HG02938 (cell line): Measurements from ENCODE around the gene DOCK9.
"Not testable (repeated sequence)": the region's sequence is repeated elsewhere in the genome, so short reads cannot be mapped to it uniquely, and the experiment has no call there.

Experiments
- ATAC-seq: cut with Tn5 transposase; IDR thresholded peaks from one replicate; pipeline ENCODE4 v1.9.1; 2021; ENCODE audit warnings: mild to moderate bottlenecking, moderate library complexity; ENCODE audit not compliant: unreplicated experiment

The DOCK9 gene

DNA sequence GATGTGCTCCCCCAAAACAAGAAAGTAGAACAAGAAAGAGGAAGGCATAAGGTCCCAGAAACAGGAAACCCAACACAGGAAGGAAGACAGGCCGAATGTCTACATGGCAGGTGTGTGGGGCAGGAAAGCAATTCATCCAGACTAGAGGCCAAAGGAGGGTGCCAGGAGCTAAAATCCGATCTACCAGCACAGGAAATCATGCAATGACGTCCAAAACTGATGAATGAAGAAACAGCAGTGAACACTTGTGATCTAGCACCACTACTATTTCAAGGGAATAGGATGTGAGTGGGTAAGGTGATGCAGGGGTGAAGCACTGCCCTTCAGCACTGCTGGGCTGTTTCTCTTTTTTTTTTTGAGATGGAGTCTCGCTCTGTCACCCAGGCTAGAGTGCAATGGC, 59.1 kb downstream of the DOCK9 start:
- no peak for ATAC-seq

GRCh38 chr13:98917116-98917515, 60.7 kb downstream of the DOCK9 start:
- no peak for ATAC-seq

GRCh38 chr13:98916403-98916802, 61.5 kb downstream of the DOCK9 start:
- no peak for ATAC-seq

GRCh38 chr13:98915981-98916380, 61.9 kb downstream of the DOCK9 start:
- no peak for ATAC-seq

DNA sequence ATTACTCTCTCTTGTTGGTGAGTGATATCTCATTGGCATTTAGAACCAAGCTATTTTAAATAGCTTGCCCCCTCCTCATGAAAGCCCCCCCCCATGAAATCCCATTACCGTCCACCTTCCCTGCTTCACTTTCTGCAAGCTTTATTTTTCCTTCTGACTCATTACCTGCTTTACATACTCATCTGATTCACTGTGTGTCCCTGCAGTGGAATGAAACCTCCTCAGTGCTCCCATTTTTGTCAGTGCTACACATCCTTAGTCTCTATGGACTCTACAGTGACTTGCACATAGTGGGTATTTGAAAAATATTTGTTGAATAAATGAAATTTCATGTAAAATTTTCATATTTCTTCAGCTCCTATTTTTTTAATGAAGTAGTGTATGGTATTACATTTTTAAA, 62.3 kb downstream of the DOCK9 start:
- ATAC-seq: no peak

DNA sequence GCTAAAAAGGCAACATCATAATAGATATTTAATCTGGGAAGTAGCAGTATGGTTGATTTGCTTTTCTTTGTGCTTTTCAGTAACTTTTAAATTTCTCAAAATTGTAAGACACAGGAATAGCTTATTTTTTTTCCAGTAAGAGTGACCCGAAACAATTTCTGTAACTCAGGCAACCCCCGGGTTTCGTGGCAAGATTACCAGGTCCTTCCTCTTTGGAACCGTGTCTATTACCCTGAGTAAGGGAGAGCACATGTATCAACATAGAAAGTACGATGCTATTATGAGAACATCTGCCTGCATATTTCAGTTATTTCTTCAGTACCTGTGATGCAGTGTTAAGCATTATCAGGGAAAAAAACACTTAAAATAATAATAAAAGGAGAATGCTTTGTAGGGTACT, 64.1 kb downstream of the DOCK9 start:
- ATAC-seq: no peak

- ATAC-seq: no peak
Observed at GRCh38 chr13:98912846-98913245, 65.0 kb downstream of the DOCK9 start.

DNA sequence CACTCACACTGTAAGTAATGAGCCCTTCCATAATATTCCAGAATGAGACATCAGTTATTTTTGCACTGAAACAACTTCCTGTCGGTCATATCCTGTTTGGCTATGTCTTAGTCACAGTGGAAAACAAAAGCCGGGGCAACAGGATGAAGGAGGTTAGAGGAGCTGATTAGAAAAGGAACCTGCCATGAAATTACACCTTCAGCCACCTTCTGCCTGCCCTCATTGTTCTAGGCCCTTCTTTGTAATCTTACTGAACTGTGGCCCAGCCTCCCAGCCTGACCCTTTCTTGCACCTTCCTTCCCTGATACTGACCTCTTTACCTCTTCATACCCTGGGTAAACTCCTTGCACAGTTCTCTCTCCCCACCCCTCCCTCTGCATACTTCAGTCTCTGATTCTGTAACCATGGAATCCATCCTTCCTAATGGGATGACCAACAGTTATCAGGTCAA, 67.3 kb downstream of the DOCK9 start:
- no peak for ATAC-seq

- no peak for ATAC-seq
Observed at GRCh38 chr13:98909016-98909415, 68.8 kb downstream of the DOCK9 start.

GRCh38 chr13:98906746-98907502, 70.9 kb downstream of the DOCK9 start:
- no peak for ATAC-seq

DNA sequence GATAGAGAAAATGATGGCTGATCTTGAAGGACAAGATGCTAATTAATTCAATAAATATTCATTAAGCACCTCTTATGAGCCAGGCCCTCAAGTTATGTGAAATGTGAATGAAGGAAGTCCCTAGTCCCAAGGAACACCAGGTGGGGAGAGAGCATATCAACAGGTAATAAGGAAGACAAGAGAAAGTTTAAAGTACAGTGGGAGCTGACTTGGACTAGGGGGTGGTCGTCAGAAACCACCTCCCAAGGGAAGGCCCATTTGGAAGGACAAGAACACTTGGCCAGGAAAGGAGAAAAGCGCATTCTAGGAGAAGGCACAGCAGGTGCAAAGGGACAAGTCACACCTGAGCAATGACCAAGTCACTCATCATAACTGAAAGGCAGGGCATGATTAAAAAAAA, 72.7 kb downstream of the DOCK9 start:
- no peak for ATAC-seq

DNA sequence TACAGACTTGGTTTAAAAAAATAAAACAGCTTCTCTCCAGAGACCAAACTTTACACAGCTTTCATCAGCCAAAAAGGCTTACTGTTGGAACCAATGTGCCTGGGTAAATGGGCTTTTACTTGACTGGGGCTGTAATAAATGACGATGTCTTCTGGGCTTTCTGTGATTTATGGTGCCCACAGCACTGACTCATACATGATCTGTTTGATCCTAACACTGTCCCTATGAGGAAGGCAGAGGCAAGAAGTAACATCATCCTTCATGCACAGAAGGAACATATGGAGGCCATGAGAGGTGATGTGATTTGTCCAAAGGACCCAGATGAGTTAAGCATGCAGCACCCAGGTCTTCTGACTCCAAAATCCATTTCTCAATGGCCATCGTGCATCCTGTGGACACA, 77.4 kb downstream of the DOCK9 start:
- ATAC-seq: no peak

- ATAC-seq: no peak
Observed at GRCh38 chr13:98897706-98898105, 80.2 kb downstream of the DOCK9 start.

DNA sequence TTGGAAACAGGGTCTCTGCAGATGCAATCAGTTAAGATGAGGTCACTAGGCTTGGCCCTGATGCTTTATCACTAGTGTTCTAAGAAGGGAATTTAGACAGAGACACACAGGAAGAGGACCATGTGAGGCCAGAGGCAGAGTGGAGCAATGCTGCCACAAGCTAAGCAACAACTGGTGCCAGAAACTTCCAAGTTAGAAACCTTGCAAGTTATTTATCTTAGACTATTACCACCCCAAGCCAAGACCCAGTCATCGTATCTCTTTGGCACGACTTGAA, 81.1 kb downstream of the DOCK9 start:
- ATAC-seq: no peak

DNA sequence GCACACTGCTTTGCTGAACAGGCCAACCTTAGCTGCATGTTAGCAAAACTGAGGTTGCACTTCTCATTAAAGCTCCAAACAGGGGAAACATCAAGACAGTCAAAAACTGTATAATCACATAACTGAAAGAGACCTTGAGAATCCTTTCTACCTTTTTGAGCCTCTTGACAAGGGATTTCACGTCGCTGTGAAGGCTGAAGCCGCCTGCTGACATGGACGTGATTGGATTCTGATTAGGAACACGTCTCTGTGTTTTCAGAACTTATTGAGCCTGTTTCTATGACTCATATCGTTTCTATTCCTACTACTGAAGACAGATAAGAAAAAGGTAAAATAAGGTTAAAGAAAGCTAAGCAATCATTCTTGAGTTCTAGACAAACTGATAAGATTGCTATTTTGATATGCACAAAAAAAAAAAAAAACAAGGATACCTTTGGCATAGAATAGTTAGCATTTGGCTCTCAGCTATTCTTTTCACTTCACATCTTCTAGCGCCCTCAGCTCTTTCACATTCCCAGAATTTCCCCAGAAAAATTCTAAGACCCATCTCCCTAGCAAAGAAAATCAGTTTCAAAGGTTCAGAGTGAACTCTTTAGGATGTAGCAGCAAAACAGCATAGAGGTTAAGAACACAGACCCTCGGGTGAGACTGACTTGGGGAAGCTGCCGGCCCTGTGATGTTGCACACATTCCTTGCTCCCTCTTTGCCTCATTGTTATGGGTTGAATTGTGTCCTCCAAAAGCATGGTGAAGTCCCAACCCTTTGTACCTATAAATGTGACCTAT, 81.6 kb downstream of the DOCK9 start:
- no peak for ATAC-seq

DNA sequence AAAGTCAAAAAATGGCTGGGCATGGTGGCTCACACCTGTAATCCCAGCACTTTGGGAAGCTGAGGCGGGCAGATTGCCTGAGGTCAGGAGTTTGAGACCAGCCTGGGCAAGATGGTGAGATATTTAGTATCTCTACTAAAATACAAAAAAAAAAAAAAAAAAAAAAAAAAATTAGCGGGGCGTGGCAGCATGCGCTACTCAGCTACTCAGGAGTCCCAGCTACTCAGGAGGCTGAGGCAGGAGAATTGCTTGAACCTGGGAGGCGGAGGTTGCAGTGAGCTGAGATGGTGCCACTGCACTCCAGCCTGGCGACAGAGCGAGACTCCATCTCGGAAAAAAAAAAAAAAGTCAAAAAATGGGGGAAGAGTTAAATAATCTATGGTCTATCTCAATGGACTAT, 83.0 kb downstream of the DOCK9 start:
- not testable (repeated sequence) for ATAC-seq

- ATAC-seq: no peak
Observed at GRCh38 chr13:98893371-98893770, 84.5 kb downstream of the DOCK9 start.

DNA sequence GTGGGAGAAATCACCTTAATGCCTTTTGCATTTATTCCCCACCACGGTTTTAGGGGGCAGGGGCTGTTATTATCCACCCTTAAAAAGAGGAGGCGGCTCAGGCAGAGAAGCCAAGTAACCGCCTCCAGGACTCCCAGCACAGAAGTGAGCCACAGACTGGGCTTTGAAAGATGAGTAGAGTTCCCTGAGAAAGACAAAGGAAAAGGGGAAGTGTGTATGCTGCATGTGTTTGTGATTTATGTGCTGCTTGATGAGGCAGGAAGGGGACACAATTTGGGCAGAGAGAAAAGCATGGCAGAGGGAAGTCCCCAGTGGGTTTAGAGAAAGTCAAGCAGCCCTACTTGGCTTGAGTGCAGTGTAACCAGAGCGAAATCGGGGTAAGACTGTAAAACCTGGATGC, 85.0 kb downstream of the DOCK9 start:
- no peak for ATAC-seq

GRCh38 chr13:98892077-98892476, 85.8 kb downstream of the DOCK9 start:
- no peak for ATAC-seq

DNA sequence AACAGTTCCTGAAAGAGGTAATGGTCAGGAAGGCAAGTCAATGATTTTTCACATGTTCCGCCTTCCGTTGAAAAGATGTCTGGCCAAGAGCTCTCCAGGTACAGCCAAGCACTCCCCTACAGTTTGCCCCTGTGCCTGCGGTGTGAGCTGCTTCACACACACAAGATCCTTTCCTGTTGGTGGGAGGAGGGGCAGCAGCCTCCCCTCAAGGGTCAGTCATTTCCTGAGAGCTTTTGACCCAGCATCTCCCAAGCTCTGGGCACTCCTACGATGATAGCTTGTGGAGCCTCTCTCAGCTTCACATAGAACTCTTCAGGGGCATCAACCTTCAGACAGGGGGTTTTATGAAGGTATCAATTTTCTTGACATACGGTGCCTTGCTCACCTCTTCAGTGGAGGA, 86.9 kb downstream of the DOCK9 start:
- ATAC-seq: no peak

GRCh38 chr13:98890186-98890585, 87.7 kb downstream of the DOCK9 start:
- ATAC-seq: no peak

GRCh38 chr13:98889419-98890085, 88.3 kb downstream of the DOCK9 start:
- ATAC-seq: no peak
